CD14-positive monocyte (primary cell): ENCODE results near the gene ACKR3. TPM values are rescaled to one million over a fixed set of nuclear protein-coding genes. Genes with fewer than 3 reads are reported as not detected.

ENCODE experiments used
- DNase-seq, 3 donors: peaks; one replicate each; pipeline ENCODE4 v3.0.0-alpha.2; 2011 to 2022
- H2AFZ ChIP-seq: 2 replicates; pipeline ENCODE4 v1.6.0; 2012; ENCODE audit warnings: mild to moderate bottlenecking, low read depth, low read length, inconsistent platforms; ENCODE audit not compliant: insufficient read depth, poor library complexity, severe bottlenecking
- H3K27ac ChIP-seq, 2 donors: 1 replicate in 1 of 2; 2 replicates in 1 of 2; pipeline ENCODE4 v1.5.1; 2012 to 2013; ENCODE audit warnings: low read length in 2 of 2, control low read depth in 1 of 2, inconsistent platforms in 1 of 2, low read depth in 1 of 2, mild to moderate bottlenecking in 1 of 2
- H3K27me3 ChIP-seq, 2 donors: one replicate each; pipeline versions ENCODE4 v1.6.0 to v1.6.1; 2011 to 2013; ENCODE audit warnings: low read length in 2 of 2; ENCODE audit not compliant: control insufficient read depth in 2 of 2, insufficient read depth in 2 of 2
- H3K36me3 ChIP-seq, 2 donors: replicated peaks in 1 of 2; 1 replicate in 1 of 2; 2 replicates in 1 of 2; pipeline versions ENCODE4 v1.5.1 to v1.6.1; 2012 to 2013; ENCODE audit warnings: low read length in 2 of 2, control low read depth in 1 of 2, inconsistent platforms in 1 of 2, mild to moderate bottlenecking in 1 of 2; ENCODE audit not compliant: insufficient read depth in 2 of 2, control insufficient read depth in 1 of 2
- H3K4me1 ChIP-seq, 2 donors: 1 replicate in 1 of 2; 2 replicates in 1 of 2; pipeline versions ENCODE4 v1.5.1 to v1.6.1; 2012 to 2013; ENCODE audit warnings: low read length in 2 of 2, control low read depth in 1 of 2, inconsistent platforms in 1 of 2, mild to moderate bottlenecking in 1 of 2, moderate library complexity in 1 of 2; ENCODE audit not compliant: insufficient read depth in 2 of 2, control insufficient read depth in 1 of 2
- H3K4me2 ChIP-seq: replicated peaks from 2 replicates; pipeline ENCODE3; 2012; ENCODE audit warnings: low read length, moderate library complexity, mild to moderate bottlenecking; ENCODE audit not compliant: poor library complexity, severe bottlenecking; ENCODE audit errors: extremely low read depth
- H3K4me3 ChIP-seq, 3 experiments: fragments of 200-600 bp in 1 of 3; sonication (generic) in 1 of 3; replicated peaks in 1 of 3; 1 replicate in 2 of 3; 2 replicates in 1 of 3; pipeline ENCODE4 v1.5.1; 2011 to 2013; ENCODE audit warnings: low read length in 3 of 3, mild to moderate bottlenecking in 3 of 3, control low read depth in 2 of 3, low read depth in 2 of 3, inconsistent platforms in 1 of 3, moderate library complexity in 1 of 3
- H3K79me2 ChIP-seq: 2 replicates; pipeline ENCODE4 v1.6.0; 2012; ENCODE audit warnings: mild to moderate bottlenecking, control low read depth, inconsistent platforms, low read length, moderate library complexity; ENCODE audit not compliant: insufficient read depth
- H3K9ac ChIP-seq: 2 replicates; pipeline ENCODE4 v1.6.0; 2017; ENCODE audit warnings: low read length, mild to moderate bottlenecking; ENCODE audit not compliant: insufficient read depth, poor library complexity, severe bottlenecking
- H3K9me3 ChIP-seq, 2 donors: replicated peaks in 1 of 2; 1 replicate in 1 of 2; 2 replicates in 1 of 2; pipeline versions ENCODE4 v1.5.1 to v1.6.1; 2012 to 2013; ENCODE audit warnings: low read length in 2 of 2, control low read depth in 1 of 2; ENCODE audit not compliant: control insufficient read depth in 1 of 2, insufficient read depth in 1 of 2
- H4K20me1 ChIP-seq: 2 replicates; pipeline ENCODE4 v1.6.0; 2012; ENCODE audit warnings: mild to moderate bottlenecking, low read length, control low read depth, moderate library complexity; ENCODE audit not compliant: insufficient read depth
- H3K27ac Mint-ChIP-seq, 7 donors: one replicate each; pipeline ENCODE4 v1.8.0; 2020; ENCODE audit warnings: mild to moderate bottlenecking in 7 of 7, mixed read lengths in 7 of 7, moderate library complexity in 6 of 7, inconsistent platforms in 2 of 7
- H3K27me3 Mint-ChIP-seq, 3 donors: one replicate each; pipeline ENCODE4 v1.8.0; 2021 to 2022; ENCODE audit warnings: low read depth in 3 of 3, mild to moderate bottlenecking in 3 of 3, mixed read lengths in 3 of 3, moderate library complexity in 3 of 3, inconsistent platforms in 1 of 3
- H3K36me3 Mint-ChIP-seq, 2 donors: one replicate each; pipeline ENCODE4 v1.8.0; 2020; ENCODE audit warnings: mixed read lengths in 2 of 2, inconsistent platforms in 1 of 2, mild to moderate bottlenecking in 1 of 2
- H3K4me1 Mint-ChIP-seq: one replicate; pipeline ENCODE4 v1.8.0; 2020; ENCODE audit warnings: mild to moderate bottlenecking, mixed read lengths
- H3K4me3 Mint-ChIP-seq, 2 donors: one replicate each; pipeline ENCODE4 v1.8.0; 2020; ENCODE audit warnings: mild to moderate bottlenecking in 2 of 2, mixed read lengths in 2 of 2, moderate library complexity in 1 of 2
- H3K9me3 Mint-ChIP-seq, 7 donors: one replicate each; pipeline ENCODE4 v1.8.0; 2020 to 2022; ENCODE audit warnings: mixed read lengths in 7 of 7, mild to moderate bottlenecking in 6 of 7, moderate library complexity in 6 of 7, inconsistent platforms in 2 of 7
- WGBS: methylation state at CpG from one replicate; pipeline ENCODE4 v1.1.5; 2013; ENCODE audit warnings: missing lambda C conversion rate; ENCODE audit not compliant: insufficient coverage; 5-methylcytosine and 5-hydroxymethylcytosine counted together
- intact Hi-C, 2 donors: fragments of 100-400 bp; cut with micrococcal nuclease; formaldehyde crosslinking; loops; one replicate each; pipeline versions ENCODE4 v1.15.0 to v1.15.1; 2023
- polyA plus RNA-seq, 3 donors: library from polyadenylated mRNA; depleted of rRNA in 1 of 3; unstranded in 2 of 3; stranded (reverse) in 1 of 3; fragments of 300-500 nt in 2 of 3; fragments of >200 nt in 1 of 3; fragmentation: Illumina TruSeq in 2 of 3; gene quantifications; 1 replicate in 2 of 3; 2 replicates in 1 of 3; pipeline ENCODE4 v1.2.3, GENCODE V29; 2012 to 2021
- TF ChIP-seq, protein P1 (sequence below): fragments of 200-600 bp; IDR thresholded peaks from one replicate; pipeline ENCODE4 v1.8.0; 2022; ENCODE audit warnings: antibody characterized with exemption, mild to moderate bottlenecking

Gene ACKR3
- polyA plus RNA-seq, 3 donors = 0.41 to 13.3 (median 0.79) TPM

DNA sequence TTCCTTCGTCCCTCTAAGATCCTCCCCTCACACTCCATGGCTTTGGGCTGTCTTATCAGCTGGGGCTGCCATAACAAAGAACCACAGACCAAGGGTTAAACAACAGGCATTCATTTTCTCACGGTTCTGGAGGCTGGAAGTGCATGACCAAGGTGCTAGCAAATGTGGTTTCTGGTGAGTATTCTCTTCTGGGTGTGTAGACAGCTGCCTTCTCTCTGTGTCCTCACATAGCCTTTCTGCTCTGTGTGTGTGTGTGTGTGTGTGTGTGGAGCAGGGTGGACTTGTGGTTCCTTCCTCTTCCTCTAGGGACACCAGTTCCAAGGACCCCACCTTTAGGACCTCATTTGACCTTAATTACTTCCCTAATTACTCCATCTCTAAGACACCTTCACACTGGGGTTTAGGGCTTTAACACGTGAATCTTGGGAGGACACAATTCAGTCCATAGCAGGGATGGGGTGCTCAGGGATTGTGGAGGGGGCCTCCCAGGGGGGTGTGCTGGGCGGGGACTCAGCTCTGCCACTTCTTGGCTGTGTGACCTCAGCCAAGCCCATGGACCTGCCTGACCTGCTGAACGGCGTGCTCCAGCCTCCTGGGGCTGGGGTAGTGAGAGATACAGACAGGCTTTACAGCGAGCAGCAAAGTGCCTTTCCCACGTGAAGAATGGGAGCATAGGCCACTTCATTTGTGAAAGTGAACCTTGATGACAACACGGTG is 38.0 kb downstream of the ACKR3 start:
- Mint-ChIP-seq H3K27ac (peak overlapping the region in 2 of 7 donors; percentile 56 to 57), H3K36me3 (no peaks in the 10 kb centered on the region), H3K9me3 (no peaks in the 10 kb centered on the region), H3K27me3 (peaks cover 17 to 41% (median 33%) of the 10 kb centered on the region in 3 donors), H3K4me1 (peaks cover 17% of the 10 kb centered on the region), H3K4me3 (peak overlapping the region in 1 of 2 donors; percentile 21)
- no peaks in the 10 kb centered on the region for H3K79me2 ChIP-seq
- no peak overlapping the region for H3K9ac ChIP-seq
- no peak overlapping the region for H3K27ac ChIP-seq
- H3K4me1 ChIP-seq = peaks cover 12 to 18% of the 10 kb centered on the region in 2 donors
- H3K4me2 ChIP-seq = no peak overlapping the region
- peaks cover 0 to 5% of the 10 kb centered on the region in 2 donors for H3K27me3 ChIP-seq
- H3K36me3 ChIP-seq = no peaks in the 10 kb centered on the region
- H3K4me3 ChIP-seq = no peak overlapping the region
- intact Hi-C loops = no loop called here
- TF ChIP-seq, protein P1, sequence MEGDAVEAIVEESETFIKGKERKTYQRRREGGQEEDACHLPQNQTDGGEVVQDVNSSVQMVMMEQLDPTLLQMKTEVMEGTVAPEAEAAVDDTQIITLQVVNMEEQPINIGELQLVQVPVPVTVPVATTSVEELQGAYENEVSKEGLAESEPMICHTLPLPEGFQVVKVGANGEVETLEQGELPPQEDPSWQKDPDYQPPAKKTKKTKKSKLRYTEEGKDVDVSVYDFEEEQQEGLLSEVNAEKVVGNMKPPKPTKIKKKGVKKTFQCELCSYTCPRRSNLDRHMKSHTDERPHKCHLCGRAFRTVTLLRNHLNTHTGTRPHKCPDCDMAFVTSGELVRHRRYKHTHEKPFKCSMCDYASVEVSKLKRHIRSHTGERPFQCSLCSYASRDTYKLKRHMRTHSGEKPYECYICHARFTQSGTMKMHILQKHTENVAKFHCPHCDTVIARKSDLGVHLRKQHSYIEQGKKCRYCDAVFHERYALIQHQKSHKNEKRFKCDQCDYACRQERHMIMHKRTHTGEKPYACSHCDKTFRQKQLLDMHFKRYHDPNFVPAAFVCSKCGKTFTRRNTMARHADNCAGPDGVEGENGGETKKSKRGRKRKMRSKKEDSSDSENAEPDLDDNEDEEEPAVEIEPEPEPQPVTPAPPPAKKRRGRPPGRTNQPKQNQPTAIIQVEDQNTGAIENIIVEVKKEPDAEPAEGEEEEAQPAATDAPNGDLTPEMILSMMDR = peak; percentile 20
- H2AFZ ChIP-seq = no peak overlapping the region
- no peaks in the 10 kb centered on the region for H4K20me1 ChIP-seq
- no peaks in the 10 kb centered on the region for H3K9me3 ChIP-seq
- 78% methylated on average over 6 of the region's 9 CpGs for WGBS
- peak; percentile 6 to 14 (median 10) for DNase-seq

DNA sequence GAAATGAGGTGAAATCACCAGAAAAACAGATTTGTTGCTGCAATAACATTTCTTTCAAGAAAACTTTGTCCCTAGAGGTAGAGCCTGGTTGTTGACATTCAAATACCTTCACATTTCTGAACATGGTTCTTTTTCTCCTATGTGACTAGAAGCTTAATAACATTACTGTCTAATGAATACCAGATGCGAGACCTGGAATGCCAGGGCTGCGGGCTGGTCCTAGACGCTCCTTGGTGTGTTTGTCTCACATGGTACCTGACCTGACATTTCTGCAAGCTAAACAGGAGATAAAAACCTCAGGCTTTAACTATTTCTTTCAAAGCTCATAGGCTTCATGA is 38.5 kb downstream of the ACKR3 start:
- H3K27me3 Mint-ChIP-seq = peaks cover 17 to 41% (median 32%) of the 10 kb centered on the region in 3 donors
- 100% methylated on average over 3 of the region's 3 CpGs for WGBS
- no peak overlapping the region for H3K27ac ChIP-seq
- no peak overlapping the region for H3K4me3 Mint-ChIP-seq
- H3K27me3 ChIP-seq = peaks cover 0 to 5% of the 10 kb centered on the region in 2 donors
- no peaks in the 10 kb centered on the region for H4K20me1 ChIP-seq
- H3K4me2 ChIP-seq = no peak overlapping the region
- H3K4me1 ChIP-seq = peaks cover 12 to 18% of the 10 kb centered on the region in 2 donors
- H3K36me3 ChIP-seq = no peaks in the 10 kb centered on the region
- H2AFZ ChIP-seq = no peak overlapping the region
- intact Hi-C loops = no loop called here
- DNase-seq = no peak
- H3K4me3 ChIP-seq = no peak overlapping the region
- H3K9me3 ChIP-seq = no peaks in the 10 kb centered on the region
- peaks cover 17% of the 10 kb centered on the region for H3K4me1 Mint-ChIP-seq
- no peaks in the 10 kb centered on the region for H3K36me3 Mint-ChIP-seq
- H3K79me2 ChIP-seq = no peaks in the 10 kb centered on the region
- H3K9me3 Mint-ChIP-seq = no peaks in the 10 kb centered on the region
- TF ChIP-seq, protein P1 = no peak
- no peak overlapping the region for H3K9ac ChIP-seq
- no peak overlapping the region for H3K27ac Mint-ChIP-seq
